GM21737 (cell line): Measurements from ENCODE around the gene WIZ.
"Not testable (repeated sequence)": the region's sequence is repeated elsewhere in the genome, so short reads cannot be mapped to it uniquely, and the experiment has no call there.

Experiments used
- ATAC-seq: cut with Tn5 transposase; IDR thresholded peaks from one replicate; pipeline ENCODE4 v1.9.1; 2021; ENCODE audit warnings: mild to moderate bottlenecking, moderate library complexity; ENCODE audit not compliant: unreplicated experiment

WIZ gene

DNA sequence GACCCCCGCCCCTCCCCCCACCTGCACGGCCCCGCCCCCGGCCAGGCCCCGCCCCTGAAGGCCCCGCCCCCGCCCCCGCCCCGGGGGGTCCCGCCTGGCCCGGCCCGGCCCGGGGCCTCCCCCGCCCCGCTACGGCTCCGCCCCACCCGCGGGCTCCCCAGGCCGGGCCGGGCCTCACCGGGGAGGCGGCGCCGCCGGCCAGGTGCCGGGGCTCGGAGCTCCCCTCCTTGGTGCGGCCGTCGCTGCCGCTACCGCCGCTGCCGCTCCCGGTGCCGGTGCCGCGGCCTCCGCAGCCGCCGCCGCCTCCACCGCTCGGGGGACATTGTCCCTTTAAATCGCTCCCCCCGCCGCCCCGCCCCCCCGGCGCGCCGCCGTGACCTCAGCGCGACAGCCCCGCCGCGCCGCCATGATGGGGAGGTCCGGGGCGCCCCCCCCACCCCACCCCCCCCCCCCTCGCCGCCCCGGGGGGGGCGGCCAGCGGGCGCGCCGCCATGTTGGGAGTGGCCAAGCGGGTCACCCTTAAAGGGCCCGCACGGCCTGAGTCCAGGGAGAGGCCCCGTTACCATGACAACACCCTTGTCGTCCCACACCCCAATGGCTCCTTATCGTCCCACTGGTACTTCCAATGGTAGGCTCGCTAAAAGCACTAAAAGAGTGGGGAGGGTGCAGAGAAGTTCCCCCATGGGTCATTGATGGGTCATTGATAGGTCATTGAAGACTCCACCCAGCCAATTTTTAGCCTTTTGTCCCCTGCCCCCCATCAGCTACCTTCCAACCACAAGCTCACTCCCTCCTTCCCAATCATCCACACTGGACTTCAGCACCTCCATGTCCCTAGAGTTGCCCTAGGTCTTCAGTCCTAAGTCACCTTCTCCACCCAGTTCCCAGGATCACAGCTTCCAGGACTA is at the start of gene WIZ:
WIZ (minus strand) TSS at position 337 of the 908 bp plus-strand sequence. CDS start 1,649 bp downstream, outside the sequence.
- ATAC-seq, result peak; percentile 46

GRCh38 chr19:15498910-15499309 is 49.2 kb upstream of the WIZ start:
- ATAC-seq, result no peak

DNA sequence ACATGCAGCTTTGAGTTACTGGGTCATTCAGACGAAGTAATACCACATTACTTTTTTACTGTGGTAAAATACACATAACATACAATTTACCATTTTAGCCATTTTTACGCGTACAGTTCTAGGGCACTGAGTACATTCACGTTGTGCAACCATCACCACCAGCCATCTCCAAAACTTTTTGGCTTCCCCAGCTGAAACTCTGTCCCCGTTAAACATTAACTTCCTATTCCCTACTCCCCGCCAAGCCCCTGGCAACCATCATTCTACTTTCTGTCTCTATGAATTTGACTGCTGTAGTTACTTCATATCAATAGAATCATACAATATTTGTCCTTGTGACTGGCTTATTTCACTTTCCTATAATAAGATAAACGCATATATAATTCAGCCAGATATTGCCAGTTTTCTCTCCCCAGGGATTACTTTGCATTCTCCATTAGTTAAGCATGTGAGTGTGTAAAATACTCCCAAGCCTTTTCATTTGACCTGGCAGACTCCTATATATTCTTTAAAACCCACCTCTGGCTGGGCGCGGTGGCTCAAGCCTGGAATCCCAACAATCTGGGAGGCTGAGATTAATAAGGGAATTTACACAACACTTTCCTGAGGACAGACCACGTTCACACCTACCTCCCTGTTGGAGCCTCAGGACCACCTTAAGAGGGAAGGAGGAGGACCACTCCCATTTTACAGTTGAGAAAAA is 48.6 kb upstream of the WIZ start:
- no peak for ATAC-seq

DNA sequence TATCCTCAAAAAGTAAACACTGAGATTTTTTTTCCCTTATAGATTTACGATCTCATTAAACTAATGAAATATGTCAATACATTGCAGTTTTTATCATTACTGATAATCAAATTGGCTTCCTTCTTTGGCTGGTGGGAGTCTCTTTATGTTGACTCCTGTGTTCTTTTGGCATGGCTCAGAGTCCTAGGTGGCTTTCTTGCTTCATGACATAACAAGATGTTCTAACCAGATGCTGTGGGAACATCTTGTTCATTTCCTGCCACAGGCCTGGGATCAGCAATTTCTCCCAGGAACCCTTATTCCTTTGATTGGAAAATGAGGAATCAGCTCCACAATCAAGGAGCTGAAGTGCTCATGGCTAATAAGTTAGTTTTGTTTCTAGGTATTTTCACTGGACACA is 45.4 kb upstream of the WIZ start:
- ATAC-seq, result no peak

DNA sequence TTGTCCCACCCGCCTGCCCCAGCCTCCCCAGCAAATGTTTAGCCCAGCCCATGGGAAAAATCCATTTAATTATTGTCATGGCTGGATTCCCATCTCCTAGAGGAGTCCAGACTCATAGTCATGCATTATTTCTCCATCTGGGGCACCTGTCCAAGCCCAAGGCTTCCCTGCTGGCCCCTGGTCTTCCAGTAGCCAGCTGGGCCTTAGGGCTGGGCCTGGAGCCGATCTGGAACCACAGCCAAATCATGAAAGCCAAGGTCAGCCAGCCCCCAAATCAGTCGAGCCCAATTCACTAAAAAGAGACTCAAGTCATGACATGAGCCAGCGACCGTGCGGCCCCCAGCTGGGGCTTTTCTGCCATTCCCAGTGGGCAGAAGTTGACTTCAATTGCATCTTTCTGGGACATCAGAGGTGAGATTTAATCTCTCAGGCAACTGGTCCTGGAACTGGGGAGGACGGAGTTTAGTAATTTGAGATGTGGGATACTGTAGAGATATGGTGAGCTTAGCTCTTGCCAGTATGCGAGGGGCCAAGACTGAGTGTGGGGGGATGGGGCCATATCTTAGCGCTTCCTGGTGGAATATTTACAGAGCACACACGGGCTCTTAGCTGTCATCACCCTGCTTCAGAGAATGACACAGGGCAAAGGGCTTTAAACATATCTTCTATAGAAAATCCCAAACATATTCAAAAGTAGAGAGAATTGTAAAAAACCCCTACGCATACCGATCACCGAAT is 38.9 kb upstream of the WIZ start:
- ATAC-seq, result no peak

GRCh38 chr19:15487038-15487437 is 37.3 kb upstream of the WIZ start:
- ATAC-seq, result no peak

- not testable (repeated sequence) for ATAC-seq
Measured at GRCh38 chr19:15485768-15486167, 36.0 kb upstream of the WIZ start.

GRCh38 chr19:15480996-15481395 is 31.2 kb upstream of the WIZ start:
- ATAC-seq, result not testable (repeated sequence)

DNA sequence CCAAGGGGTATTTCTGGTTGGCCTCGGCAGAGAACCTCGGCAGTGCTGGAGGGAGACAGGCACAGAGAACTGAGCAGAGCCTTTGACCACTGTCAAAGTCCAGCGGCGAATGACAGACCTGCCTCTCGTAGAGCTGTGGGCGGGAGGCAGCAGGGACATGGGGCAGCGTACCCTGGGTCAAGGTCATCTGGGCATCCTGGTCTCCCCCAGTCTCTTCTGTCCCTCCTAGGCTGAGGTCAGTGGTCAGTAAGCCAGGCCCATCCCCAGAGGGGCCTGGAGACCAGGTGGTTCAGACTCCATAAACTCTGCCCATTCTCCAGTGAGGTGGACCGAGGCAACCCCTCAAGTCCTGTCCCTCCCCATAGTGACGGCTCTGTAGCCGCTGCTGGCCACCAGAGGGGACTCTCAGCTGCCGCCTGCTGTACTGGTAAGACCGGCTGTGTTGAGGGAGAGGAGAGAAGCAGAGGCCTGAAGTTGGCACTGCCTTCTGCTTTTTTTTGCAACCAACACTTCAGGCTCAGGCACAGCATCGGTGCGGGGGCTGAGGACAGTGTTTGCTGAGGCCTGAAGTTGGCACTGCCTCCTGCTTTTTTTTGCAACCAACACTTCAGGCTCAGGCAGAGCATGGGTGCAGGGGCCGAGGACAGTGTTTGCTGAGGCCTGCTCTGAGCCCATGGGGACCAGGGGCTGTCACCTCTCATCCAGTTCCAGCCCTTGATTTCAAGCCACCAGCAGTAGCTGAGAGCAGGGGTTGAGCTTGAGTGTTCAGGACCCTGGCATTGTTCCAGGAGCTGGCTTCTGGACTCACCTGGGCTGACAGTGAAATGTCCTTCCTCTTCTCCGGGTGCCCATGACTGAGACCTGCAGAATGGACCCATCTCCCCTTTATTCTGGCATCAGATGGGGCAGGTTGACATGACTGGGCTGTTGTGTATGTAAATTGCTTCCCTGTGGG is 29.9 kb upstream of the WIZ start, which contains the start of gene PGLYRP2:
PGLYRP2 (minus strand) TSS at position 111 of the 955 bp plus-strand sequence. CDS start 130 bp downstream, outside the sequence.
- no peak for ATAC-seq

DNA sequence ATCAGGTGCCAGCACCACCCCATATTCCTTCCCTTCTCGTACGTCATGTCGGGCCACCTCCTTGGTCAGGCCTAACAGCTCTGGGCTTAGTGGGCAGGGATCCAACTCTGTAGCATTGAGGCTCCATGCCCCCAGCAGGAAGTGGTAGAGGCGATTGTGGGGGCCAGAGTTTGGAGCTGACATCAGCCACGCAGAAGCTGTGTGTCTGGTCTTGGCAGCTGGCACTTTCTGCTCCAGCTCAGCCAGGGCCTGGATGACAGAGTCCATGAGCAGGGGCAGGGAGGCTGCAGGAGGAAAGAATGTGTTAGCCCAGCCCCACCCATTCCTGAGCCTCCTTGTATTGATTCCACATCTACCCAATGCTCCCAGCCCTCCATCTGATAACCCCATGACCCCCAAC is 26.6 kb upstream of the WIZ start:
- no peak for ATAC-seq

DNA sequence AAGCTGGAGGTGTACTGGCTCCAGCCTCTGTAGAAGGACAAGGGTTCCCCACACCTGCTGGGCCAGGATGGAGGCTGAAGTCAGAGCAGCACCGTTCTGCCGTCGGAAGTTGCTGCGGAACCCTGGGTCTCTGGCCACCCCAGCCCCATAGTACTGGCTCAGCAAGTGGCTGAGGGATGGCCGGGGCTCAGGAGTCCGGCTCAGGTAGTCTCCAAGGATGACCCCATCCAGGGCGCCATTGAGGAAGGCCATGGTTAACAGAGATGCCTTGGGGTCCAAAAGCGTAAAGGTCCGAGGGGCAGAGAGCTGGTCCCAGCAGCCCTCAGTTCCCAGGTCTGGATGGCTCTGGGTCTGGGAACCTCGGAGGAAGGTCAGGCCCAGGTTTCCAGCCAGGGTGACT is 25.9 kb upstream of the WIZ start:
- ATAC-seq, result no peak

GRCh38 chr19:15475169-15475568 is 25.4 kb upstream of the WIZ start:
- ATAC-seq, result no peak

DNA sequence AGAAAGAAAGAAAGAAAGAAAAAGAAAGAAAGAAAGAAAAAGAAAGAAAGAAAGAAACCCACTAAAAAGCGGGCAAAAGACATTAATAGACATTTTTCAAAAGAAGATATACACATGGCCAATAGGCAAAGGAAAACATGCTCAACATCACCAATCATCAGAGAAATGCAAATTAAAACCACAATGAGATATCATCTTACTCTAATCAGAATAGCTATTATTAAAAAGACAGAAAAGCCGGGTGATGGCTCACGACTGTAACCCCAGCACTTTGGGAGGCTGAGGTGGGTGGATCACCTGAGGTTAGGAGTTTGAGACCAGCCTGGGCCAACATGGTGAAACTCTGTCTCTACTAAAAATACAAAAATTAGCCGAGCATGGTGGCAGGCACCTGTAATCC is 24.1 kb upstream of the WIZ start:
- not testable (repeated sequence) for ATAC-seq

DNA sequence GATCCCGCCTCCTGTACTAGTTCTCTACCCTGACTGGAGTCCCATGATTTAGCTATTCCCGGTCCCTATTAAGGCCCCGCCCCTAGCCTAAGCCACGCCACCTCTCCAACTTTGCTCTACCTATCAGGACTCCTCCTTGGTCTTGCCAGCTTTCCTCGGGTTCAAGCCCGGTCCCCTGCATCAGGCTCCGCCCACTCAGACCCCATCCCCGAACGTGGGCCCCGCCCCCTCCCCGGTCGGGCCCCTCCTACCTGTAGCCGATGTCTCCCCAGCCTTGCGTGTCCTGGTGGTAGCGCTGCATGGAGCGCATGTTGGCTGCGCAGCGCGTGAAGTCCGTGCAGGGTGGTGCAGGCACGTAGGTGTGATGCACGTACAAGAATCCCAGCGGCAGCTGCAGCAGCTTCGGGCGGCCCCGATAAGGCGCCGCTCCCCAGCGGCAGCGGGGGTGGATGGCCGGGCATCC is 21.9 kb upstream of the WIZ start:
- no peak for ATAC-seq

DNA sequence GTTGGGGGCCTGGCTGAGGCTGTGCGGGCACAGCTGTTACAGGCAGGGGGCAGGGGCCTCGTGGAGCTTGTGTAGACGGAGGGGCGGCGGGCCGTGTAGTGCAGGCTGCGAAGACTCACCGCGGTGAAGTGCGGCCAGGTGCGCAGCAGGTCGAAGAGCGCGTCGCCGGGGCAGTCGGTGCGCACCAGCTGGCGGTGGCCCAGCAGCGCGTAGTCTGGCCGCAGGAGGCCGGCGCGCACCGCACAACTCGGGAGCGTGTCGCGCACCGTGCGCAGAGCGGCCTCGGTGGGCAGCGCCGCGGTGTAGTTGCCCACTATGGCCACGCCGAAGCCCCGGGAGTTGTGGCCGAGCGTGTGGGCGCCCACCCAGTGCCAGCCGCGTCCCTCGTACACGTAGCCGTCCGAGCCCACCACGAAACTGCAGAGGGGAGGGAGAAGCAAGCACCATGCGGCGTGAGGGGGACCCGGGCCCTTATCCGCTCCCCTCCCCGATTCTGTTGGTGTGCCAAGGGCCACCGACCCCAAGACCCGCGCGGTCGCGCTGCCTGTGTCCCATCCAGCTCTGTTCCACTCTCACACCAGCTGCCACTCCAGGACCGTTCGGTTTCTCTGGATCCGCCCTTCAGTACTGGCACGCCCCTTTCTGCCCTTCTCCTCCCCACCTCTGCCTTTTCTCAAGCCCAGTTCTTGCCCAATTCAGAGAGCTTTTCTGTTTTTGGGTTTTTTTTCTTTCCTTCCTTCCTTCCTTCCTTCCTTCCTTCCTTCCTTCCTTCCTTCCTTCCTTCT is 19.9 kb upstream of the WIZ start:
- ATAC-seq, result no peak

DNA sequence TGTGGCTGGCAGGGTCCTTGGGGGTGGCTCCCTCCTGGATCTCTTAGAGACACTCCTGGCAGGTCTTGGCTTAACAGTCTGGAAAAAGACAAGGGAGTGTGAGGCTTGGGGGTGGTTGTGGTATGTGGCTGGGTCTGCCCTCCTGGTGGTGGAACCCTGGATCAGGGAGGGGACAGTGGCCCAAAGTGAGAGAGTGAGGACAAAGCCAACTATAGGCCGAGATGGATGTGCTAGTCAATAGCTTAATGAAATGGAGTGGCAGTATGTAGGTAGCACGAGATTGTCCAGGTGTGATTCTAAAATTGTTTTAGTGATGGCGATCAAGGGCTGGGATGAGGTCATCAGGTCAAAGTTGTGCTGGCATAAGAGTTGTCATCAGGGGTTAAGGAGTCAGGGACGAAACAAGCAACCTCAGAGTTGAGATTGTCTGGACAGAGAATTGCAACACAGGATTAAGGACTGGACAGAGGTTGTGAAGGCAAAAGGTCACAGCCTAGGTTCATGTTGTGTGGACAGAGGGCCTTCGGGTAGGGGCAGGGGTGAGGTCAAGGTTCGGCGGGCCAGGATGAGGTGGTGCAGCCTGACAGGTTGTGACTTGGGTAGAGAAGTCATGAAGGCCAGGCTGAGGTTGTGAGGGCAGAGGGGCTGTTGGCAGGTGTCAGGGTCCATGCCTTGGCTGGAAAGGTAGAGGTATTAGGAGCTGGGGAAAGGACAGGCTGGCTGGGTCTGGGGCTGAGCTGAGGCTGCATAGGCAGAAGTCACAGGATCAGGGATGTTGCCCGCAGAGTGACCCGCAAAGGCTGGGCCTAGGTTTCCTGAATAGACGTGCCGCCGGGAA is 19.1 kb upstream of the WIZ start:
- ATAC-seq, result no peak

- ATAC-seq, result no peak
Measured at GRCh38 chr19:15467734-15468214, 18.0 kb upstream of the WIZ start.
